ENCODE data around the gene SLC2A6.

DNA sequence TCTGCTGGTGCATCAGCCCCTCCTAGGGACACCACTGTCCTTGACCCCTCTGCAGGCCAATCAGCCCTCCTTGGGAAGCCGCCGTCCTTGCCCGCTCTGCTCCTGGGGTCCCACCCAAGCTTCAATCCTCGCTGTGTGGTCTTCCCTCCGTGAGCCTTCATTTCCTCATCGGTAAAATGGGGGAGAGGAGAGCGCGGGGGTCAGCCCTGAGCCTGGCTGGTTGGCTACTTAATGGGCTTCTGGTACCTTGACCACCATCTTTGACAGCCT, 12.7 kb upstream of the SLC2A6 start:
- TF ChIP-seq CTCF (IDR thresholded peaks at IDR 0.05 in 4 of 5, conservative IDR thresholded peaks at IDR 0.05 in 1 of 5) (no peak), POLR2A (IDR thresholded peaks at IDR 0.05) (no peak)
